ENCODE measurements around the gene ITGB7.

The ITGB7 gene

DNA sequence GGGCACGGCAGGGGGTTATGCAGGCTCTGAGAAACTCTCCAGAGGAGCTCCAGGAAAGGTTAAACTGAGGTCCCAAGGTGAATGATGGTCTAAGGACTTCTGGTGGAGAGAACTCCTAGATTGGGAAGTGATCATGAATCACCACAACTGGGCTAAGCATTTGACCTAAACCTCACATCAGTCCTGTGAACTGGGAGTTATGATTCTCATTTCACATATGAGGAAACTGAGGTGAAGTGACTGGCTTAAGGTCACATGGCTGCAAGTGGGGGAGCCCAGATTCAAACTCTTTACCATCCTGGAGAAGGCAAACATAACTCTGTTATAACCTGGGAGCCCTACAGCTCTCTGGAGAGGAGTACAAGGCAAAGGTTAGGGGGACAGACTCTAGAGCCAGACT lies 20.8 kb upstream of the ITGB7 start:
- Histone ChIP-seq H3K9me3 (ENCODE audit: control insufficient read depth in 1 of 2, low read length in 2 of 2) (no peaks in the 10 kb centered on the region), H3K4me1 (ENCODE audit: control insufficient read depth in 1 of 2, insufficient read depth in 2 of 2, low read length in 2 of 2) (peaks cover 19 to 58% of the 10 kb centered on the region in 2 donors), H3K4me3 (ENCODE audit: low read depth in 1 of 2, low read length in 2 of 2) (no peak overlapping the region)

GRCh38 chr12:53227341-53227740 lies 20.3 kb upstream of the ITGB7 start:
- Histone ChIP-seq H3K9me3 (ENCODE audit: control insufficient read depth in 1 of 2, low read length in 2 of 2) (no peaks in the 10 kb centered on the region), H3K27me3 (ENCODE audit: low read depth, low read length) (no peaks in the 10 kb centered on the region), H3K27ac (ENCODE audit: low read length) (no peak overlapping the region), H3K4me1 (ENCODE audit: control insufficient read depth in 1 of 2, insufficient read depth in 2 of 2, low read length in 2 of 2) (peaks cover 19 to 58% of the 10 kb centered on the region in 2 donors), H3K4me3 (ENCODE audit: low read depth in 1 of 2, low read length in 2 of 2) (no peak overlapping the region), H3K36me3 (ENCODE audit: control insufficient read depth in 1 of 2, insufficient read depth in 2 of 2, low read length in 2 of 2) (peaks cover 0 to 14% of the 10 kb centered on the region in 2 donors)

More for the DNA sequence above, 20.8 kb upstream of the ITGB7 start:
- Histone ChIP-seq H3K36me3 (ENCODE audit: control insufficient read depth in 1 of 2, insufficient read depth in 2 of 2, low read length in 2 of 2) (peaks cover 0 to 14% of the 10 kb centered on the region in 2 donors), H3K27ac (ENCODE audit: low read length) (no peak overlapping the region), H3K27me3 (ENCODE audit: low read depth, low read length) (no peaks in the 10 kb centered on the region)

DNA sequence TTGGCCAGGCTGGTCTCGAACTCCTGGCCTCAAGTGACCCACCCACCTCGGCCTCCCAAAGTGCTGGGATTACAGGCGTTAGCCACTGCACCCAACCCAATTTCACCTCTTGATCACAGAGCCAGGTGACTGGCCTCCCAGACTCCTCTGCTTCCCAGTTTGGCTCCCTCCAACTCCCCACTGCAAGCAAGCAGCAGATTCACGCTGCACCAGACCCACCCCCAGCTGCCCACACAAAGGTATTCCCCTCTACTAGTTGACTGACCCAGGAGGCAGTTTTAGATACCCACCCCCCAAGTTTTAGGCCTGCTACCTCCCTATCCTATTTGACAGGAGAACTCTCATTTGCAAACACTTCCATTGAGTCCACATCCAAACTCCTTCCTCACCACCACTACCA lies 19.8 kb upstream of the ITGB7 start:
- H3K4me3 ChIP-seq (ENCODE audit: low read depth in 1 of 2, low read length in 2 of 2) = no peak overlapping the region
- no peak overlapping the region for H3K27ac ChIP-seq (ENCODE audit: low read length)
- H3K4me1 ChIP-seq (ENCODE audit: control insufficient read depth in 1 of 2, insufficient read depth in 2 of 2, low read length in 2 of 2) = peaks cover 23 to 62% of the 10 kb centered on the region in 2 donors
- H3K9me3 ChIP-seq (ENCODE audit: control insufficient read depth in 1 of 2, low read length in 2 of 2) = no peaks in the 10 kb centered on the region
- peaks cover 0 to 14% of the 10 kb centered on the region in 2 donors for H3K36me3 ChIP-seq (ENCODE audit: control insufficient read depth in 1 of 2, insufficient read depth in 2 of 2, low read length in 2 of 2)
- H3K27me3 ChIP-seq (ENCODE audit: low read depth, low read length) = no peaks in the 10 kb centered on the region

- peaks cover 23 to 52% of the 10 kb centered on the region in 2 donors for H3K4me1 ChIP-seq (ENCODE audit: control insufficient read depth in 1 of 2, insufficient read depth in 2 of 2, low read length in 2 of 2)
- no peaks in the 10 kb centered on the region for H3K9me3 ChIP-seq (ENCODE audit: control insufficient read depth in 1 of 2, low read length in 2 of 2)
- no peak overlapping the region for H3K4me3 ChIP-seq (ENCODE audit: low read depth in 1 of 2, low read length in 2 of 2)
- H3K36me3 ChIP-seq (ENCODE audit: control insufficient read depth in 1 of 2, insufficient read depth in 2 of 2, low read length in 2 of 2) = peaks cover 0 to 14% of the 10 kb centered on the region in 2 donors
- H3K27me3 ChIP-seq (ENCODE audit: low read depth, low read length) = no peaks in the 10 kb centered on the region
- no peak overlapping the region for H3K27ac ChIP-seq (ENCODE audit: low read length)
These were observed 18.8 kb upstream of the ITGB7 start for GRCh38 chr12:53225635-53226424.

GRCh38 chr12:53224897-53225634 lies 18.0 kb upstream of the ITGB7 start:
- Histone ChIP-seq H3K9me3 (ENCODE audit: control insufficient read depth in 1 of 2, low read length in 2 of 2) (no peaks in the 10 kb centered on the region), H3K27ac (ENCODE audit: low read length) (peak overlapping the region; percentile 42), H3K4me3 (ENCODE audit: low read depth in 1 of 2, low read length in 2 of 2) (no peak overlapping the region), H3K27me3 (ENCODE audit: low read depth, low read length) (no peaks in the 10 kb centered on the region), H3K36me3 (ENCODE audit: control insufficient read depth in 1 of 2, insufficient read depth in 2 of 2, low read length in 2 of 2) (peaks cover 0 to 14% of the 10 kb centered on the region in 2 donors), H3K4me1 (ENCODE audit: control insufficient read depth in 1 of 2, insufficient read depth in 2 of 2, low read length in 2 of 2) (peaks cover 23 to 44% of the 10 kb centered on the region in 2 donors)

- H3K27ac ChIP-seq (ENCODE audit: low read length) = peak overlapping the region; percentile 74
- no peaks in the 10 kb centered on the region for H3K27me3 ChIP-seq (ENCODE audit: low read depth, low read length)
- H3K4me1 ChIP-seq (ENCODE audit: control insufficient read depth in 1 of 2, insufficient read depth in 2 of 2, low read length in 2 of 2) = peaks cover 23 to 42% of the 10 kb centered on the region in 2 donors
These were observed 17.2 kb upstream of the ITGB7 start for GRCh38 chr12:53224061-53224896.

GRCh38 chr12:53223389-53224060 lies 16.5 kb upstream of the ITGB7 start:
- H3K27ac ChIP-seq (ENCODE audit: low read length) = peak overlapping the region; percentile 74
- H3K27me3 ChIP-seq (ENCODE audit: low read depth, low read length) = no peaks in the 10 kb centered on the region
- peaks cover 23 to 42% of the 10 kb centered on the region in 2 donors for H3K4me1 ChIP-seq (ENCODE audit: control insufficient read depth in 1 of 2, insufficient read depth in 2 of 2, low read length in 2 of 2)
- peaks cover 0 to 14% of the 10 kb centered on the region in 2 donors for H3K36me3 ChIP-seq (ENCODE audit: control insufficient read depth in 1 of 2, insufficient read depth in 2 of 2, low read length in 2 of 2)
- no peaks in the 10 kb centered on the region for H3K9me3 ChIP-seq (ENCODE audit: control insufficient read depth in 1 of 2, low read length in 2 of 2)
- H3K4me3 ChIP-seq (ENCODE audit: low read depth in 1 of 2, low read length in 2 of 2) = peak overlapping the region in 1 of 2 donors; percentile 9

More at GRCh38 chr12:53224061-53224896, 17.2 kb upstream of the ITGB7 start:
- Histone ChIP-seq H3K36me3 (ENCODE audit: control insufficient read depth in 1 of 2, insufficient read depth in 2 of 2, low read length in 2 of 2) (peaks cover 0 to 14% of the 10 kb centered on the region in 2 donors), H3K9me3 (ENCODE audit: control insufficient read depth in 1 of 2, low read length in 2 of 2) (no peaks in the 10 kb centered on the region), H3K4me3 (ENCODE audit: low read depth in 1 of 2, low read length in 2 of 2) (no peak overlapping the region)

- Histone ChIP-seq H3K27ac (ENCODE audit: low read length) (peak overlapping the region; percentile 27), H3K4me3 (ENCODE audit: low read depth in 1 of 2, low read length in 2 of 2) (peak overlapping the region in 1 of 2 donors; percentile 35), H3K36me3 (ENCODE audit: control insufficient read depth in 1 of 2, insufficient read depth in 2 of 2, low read length in 2 of 2) (peaks cover 0 to 11% of the 10 kb centered on the region in 2 donors), H3K9me3 (ENCODE audit: control insufficient read depth in 1 of 2, low read length in 2 of 2) (no peaks in the 10 kb centered on the region), H3K27me3 (ENCODE audit: low read depth, low read length) (no peaks in the 10 kb centered on the region), H3K4me1 (ENCODE audit: control insufficient read depth in 1 of 2, insufficient read depth in 2 of 2, low read length in 2 of 2) (peaks cover 25 to 48% of the 10 kb centered on the region in 2 donors)
These were observed 15.8 kb upstream of the ITGB7 start for GRCh38 chr12:53222806-53223261.

DNA sequence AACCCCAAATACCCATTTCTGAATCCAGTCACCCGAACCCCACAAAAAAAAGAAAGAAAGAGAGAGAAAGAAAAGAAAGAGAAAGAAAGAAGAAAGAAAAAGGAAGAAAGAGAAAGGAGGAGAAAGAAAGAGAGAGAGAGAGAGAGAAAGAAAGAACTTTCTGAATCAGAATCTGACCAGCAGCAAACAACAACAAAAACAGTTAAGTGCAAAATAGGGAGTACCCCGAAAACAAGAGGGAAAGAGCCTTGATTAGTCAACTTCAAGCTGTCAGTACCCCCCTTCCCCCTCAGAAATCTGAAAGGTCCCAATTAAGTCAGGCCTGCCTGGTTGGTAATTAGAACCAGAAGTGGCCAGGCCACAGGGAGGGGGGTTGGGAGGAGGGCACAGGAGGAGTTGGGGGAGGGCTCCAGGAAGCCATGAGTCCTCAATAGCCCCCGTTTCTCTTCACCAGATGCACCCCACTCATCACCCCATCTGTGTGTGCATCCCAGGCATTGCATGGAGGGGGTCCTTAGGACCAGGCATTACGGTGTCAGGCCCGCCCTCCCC lies 15.2 kb upstream of the ITGB7 start:
- Histone ChIP-seq H3K27ac (ENCODE audit: low read length) (peak overlapping the region; percentile 79), H3K4me3 (ENCODE audit: low read depth in 1 of 2, low read length in 2 of 2) (peak overlapping the region; percentile 42 to 88), H3K4me1 (ENCODE audit: control insufficient read depth in 1 of 2, insufficient read depth in 2 of 2, low read length in 2 of 2) (peaks cover 30 to 54% of the 10 kb centered on the region in 2 donors), H3K9me3 (ENCODE audit: control insufficient read depth in 1 of 2, low read length in 2 of 2) (no peaks in the 10 kb centered on the region), H3K36me3 (ENCODE audit: control insufficient read depth in 1 of 2, insufficient read depth in 2 of 2, low read length in 2 of 2) (peaks cover 0 to 6% of the 10 kb centered on the region in 2 donors), H3K27me3 (ENCODE audit: low read depth, low read length) (no peaks in the 10 kb centered on the region)

Measured in muscle layer of duodenum (tissue), 2 donors.